Calu3 (cell line): ENCODE results near the gene OR2M7. TPM values are rescaled to one million over a fixed set of nuclear protein-coding genes. Genes with fewer than 3 reads are reported as not detected.
"Not testable (repeated sequence)": the region's sequence is repeated elsewhere in the genome, so short reads cannot be mapped to it uniquely, and the experiment has no call there.

Experiments
- BruUV-seq: library from RNA; stranded (reverse); fragments of 400-500 nt; replicated peaks from 2 replicates; lab custom pipeline; 2021; lab: Mats Ljungman, UMichigan
- CTCF ChIA-PET: fragments of 300-600 bp; sonication (Branson Sonifier 250); formaldehyde crosslinking; loops from one replicate; lab custom pipeline; 2022; ENCODE audit warnings: antibody characterized with exemption; lab: Charles Lee
- DNase-seq: peaks from one replicate; pipeline ENCODE4 v3.0.0; 2022
- H3K27ac Mint-ChIP-seq: one replicate; pipeline ENCODE4 v1.8.0; 2022; ENCODE audit warnings: mixed read lengths; ENCODE audit not compliant: unreplicated experiment
- H3K27me3 Mint-ChIP-seq: one replicate; pipeline ENCODE4 v1.8.0; 2022; ENCODE audit warnings: mixed read lengths; ENCODE audit not compliant: unreplicated experiment
- H3K36me3 Mint-ChIP-seq: one replicate; pipeline ENCODE4 v1.8.0; 2022; ENCODE audit warnings: mild to moderate bottlenecking, moderate library complexity, mixed read lengths; ENCODE audit not compliant: insufficient read depth, unreplicated experiment
- H3K4me1 Mint-ChIP-seq: one replicate; pipeline ENCODE4 v1.8.0; 2022; ENCODE audit warnings: mild to moderate bottlenecking, low read depth, mixed read lengths; ENCODE audit not compliant: unreplicated experiment
- H3K4me3 Mint-ChIP-seq: one replicate; pipeline ENCODE4 v1.8.0; 2022; ENCODE audit warnings: mild to moderate bottlenecking, low read depth, moderate library complexity, mixed read lengths; ENCODE audit not compliant: unreplicated experiment
- H3K9me3 Mint-ChIP-seq: one replicate; pipeline ENCODE4 v1.8.0; 2022; ENCODE audit warnings: low read depth, mixed read lengths; ENCODE audit not compliant: unreplicated experiment
- intact Hi-C: fragments of 100-400 bp; cut with micrococcal nuclease; formaldehyde crosslinking; loops from one replicate; pipeline ENCODE4 v1.10.0; 2022; ENCODE audit not compliant: unreplicated experiment
- total RNA-seq: library from RNA; stranded (reverse); gene quantifications from 2 replicates; pipeline ENCODE4 v1.2.3, GENCODE V29; 2022
- TF ChIP-seq, protein P1 (sequence below): fragments of 200-600 bp; IDR thresholded peaks from one replicate; pipeline ENCODE4 v1.8.0; 2022; ENCODE audit warnings: antibody characterized with exemption; ENCODE audit not compliant: unreplicated experiment

The OR2M7 gene
- total RNA-seq, 1 experiment from 2014 or later, result not detected

DNA sequence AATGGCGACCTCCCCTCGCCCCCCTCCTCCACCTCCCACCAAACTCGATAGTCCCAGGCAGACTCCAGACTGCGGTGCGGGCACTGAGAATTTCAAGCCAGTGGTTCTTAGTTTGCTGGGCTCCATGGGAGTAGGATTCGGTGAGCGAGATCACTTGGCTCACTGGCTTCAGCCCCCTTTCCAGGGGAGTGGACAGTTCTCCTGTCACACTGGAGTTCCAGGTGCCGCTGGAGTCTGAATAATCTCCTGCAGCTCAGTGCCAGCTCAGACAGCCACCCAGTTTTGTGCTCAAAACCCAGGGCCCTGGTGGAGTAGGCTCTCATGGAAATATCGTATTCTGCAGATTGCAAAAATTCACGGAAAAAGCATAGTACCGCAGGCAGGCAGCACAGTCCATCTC is 7.6 kb downstream of the OR2M7 start:
- H3K27me3 Mint-ChIP-seq, result no peaks in the 10 kb centered on the region
- intact Hi-C loops, result no loop called here
- DNase-seq, result no peak
- no peak overlapping the region for H3K27ac Mint-ChIP-seq
- TF ChIP-seq, protein P1, sequence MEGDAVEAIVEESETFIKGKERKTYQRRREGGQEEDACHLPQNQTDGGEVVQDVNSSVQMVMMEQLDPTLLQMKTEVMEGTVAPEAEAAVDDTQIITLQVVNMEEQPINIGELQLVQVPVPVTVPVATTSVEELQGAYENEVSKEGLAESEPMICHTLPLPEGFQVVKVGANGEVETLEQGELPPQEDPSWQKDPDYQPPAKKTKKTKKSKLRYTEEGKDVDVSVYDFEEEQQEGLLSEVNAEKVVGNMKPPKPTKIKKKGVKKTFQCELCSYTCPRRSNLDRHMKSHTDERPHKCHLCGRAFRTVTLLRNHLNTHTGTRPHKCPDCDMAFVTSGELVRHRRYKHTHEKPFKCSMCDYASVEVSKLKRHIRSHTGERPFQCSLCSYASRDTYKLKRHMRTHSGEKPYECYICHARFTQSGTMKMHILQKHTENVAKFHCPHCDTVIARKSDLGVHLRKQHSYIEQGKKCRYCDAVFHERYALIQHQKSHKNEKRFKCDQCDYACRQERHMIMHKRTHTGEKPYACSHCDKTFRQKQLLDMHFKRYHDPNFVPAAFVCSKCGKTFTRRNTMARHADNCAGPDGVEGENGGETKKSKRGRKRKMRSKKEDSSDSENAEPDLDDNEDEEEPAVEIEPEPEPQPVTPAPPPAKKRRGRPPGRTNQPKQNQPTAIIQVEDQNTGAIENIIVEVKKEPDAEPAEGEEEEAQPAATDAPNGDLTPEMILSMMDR, result no peak
- H3K4me3 Mint-ChIP-seq, result no peak overlapping the region
- CTCF ChIA-PET, result no interaction called here
- H3K9me3 Mint-ChIP-seq, result peaks cover 38% of the 10 kb centered on the region
- no TSS peak for BruUV-seq
- no peaks in the 10 kb centered on the region for H3K36me3 Mint-ChIP-seq
- H3K4me1 Mint-ChIP-seq, result no peaks in the 10 kb centered on the region

GRCh38 chr1:248306740-248307139 is 17.6 kb downstream of the OR2M7 start:
- not testable (repeated sequence) for H3K4me1 Mint-ChIP-seq, H3K4me3 Mint-ChIP-seq, BruUV-seq

GRCh38 chr1:248306103-248306502 is 18.3 kb downstream of the OR2M7 start:
- H3K9me3 Mint-ChIP-seq, result peaks cover 11% of the 10 kb centered on the region
- no peaks in the 10 kb centered on the region for H3K36me3 Mint-ChIP-seq
- no peak for DNase-seq
- CTCF ChIA-PET, result no interaction called here
- H3K4me1 Mint-ChIP-seq, result no peaks in the 10 kb centered on the region
- no peaks in the 10 kb centered on the region for H3K27me3 Mint-ChIP-seq
- BruUV-seq, result no TSS peak
- intact Hi-C loops, result no loop called here
- TF ChIP-seq, protein P1, result no peak
- no peak overlapping the region for H3K4me3 Mint-ChIP-seq
- no peak overlapping the region for H3K27ac Mint-ChIP-seq

More at GRCh38 chr1:248306740-248307139, 17.6 kb downstream of the OR2M7 start:
- DNase-seq, intact Hi-C loops, CTCF ChIA-PET, H3K27me3 Mint-ChIP-seq, H3K36me3 Mint-ChIP-seq, H3K27ac Mint-ChIP-seq: not testable (repeated sequence)
- H3K9me3 Mint-ChIP-seq, result peaks cover 10% of the 10 kb centered on the region

DNA sequence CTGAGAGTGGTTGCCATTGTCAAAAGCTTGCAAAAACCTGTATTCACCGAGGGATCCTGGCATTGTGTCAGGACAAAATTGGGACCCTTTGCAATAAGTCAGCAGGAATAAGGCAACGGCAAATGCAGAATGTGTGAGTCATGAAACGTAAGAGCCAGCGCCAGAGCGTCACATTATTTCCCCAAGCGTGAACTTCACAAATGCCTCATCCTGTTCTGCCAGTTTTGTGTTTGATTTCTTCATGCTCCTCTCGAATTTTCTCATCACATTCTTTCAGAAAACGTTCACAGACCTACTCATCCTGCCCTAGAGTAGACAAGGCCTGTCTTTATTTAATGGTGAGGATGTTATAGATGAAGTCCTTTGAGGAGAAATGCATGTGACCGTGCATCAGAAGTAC is 18.7 kb downstream of the OR2M7 start:
- H3K9me3 Mint-ChIP-seq, result peaks cover 13% of the 10 kb centered on the region
- intact Hi-C loops, BruUV-seq, H3K36me3 Mint-ChIP-seq, H3K27ac Mint-ChIP-seq, CTCF ChIA-PET, H3K4me3 Mint-ChIP-seq, DNase-seq, H3K27me3 Mint-ChIP-seq, H3K4me1 Mint-ChIP-seq: not testable (repeated sequence)

- H3K4me1 Mint-ChIP-seq, result no peaks in the 10 kb centered on the region
- no peaks in the 10 kb centered on the region for H3K27me3 Mint-ChIP-seq
- H3K4me3 Mint-ChIP-seq, result no peak within 1 kb of the TSS
- intact Hi-C loops, result no loop called here
- TF ChIP-seq, protein P1, result no peak
- H3K27ac Mint-ChIP-seq, result no peak within 1 kb of the TSS
- no peaks in the 10 kb centered on the region for H3K36me3 Mint-ChIP-seq
- CTCF ChIA-PET, result no interaction called here
- DNase-seq, result no peak
- no TSS peak for BruUV-seq
- H3K9me3 Mint-ChIP-seq, result peaks cover 19% of the 10 kb centered on the region
Observed at GRCh38 chr1:248303324-248303723, 21.0 kb downstream of the OR2M7 start, which contains the start of gene OR2T12. Gene OR2T12 (minus strand): TSS chr1:248303424. CDS start chr1:248295578, 7,846 bp downstream.
